SK-N-SH treated with all-trans-retinoic acid at 6 μM for 48 hours (cell line): ENCODE data around the gene FSTL1.

Experiments
- ATAC-seq: fragments of 200-7000 bp; cut with Tn5 transposase; 3 replicates; pipeline ENCODE4 v1.9.1; 2020; ENCODE audit warnings: mild to moderate bottlenecking, moderate library complexity
- ARNTL ChIP-seq: fragments of 450-650 bp; formaldehyde crosslinking; IDR thresholded peaks from 2 replicates; pipeline ENCODE4 v1.5.0; 2020; ENCODE audit warnings: low read depth, mild to moderate bottlenecking, moderate library complexity, borderline replicate concordance
- BACH2 ChIP-seq: fragments of 250-450 bp; sonication (Bioruptor Pico); IDR thresholded peaks from 2 replicates; pipeline ENCODE4 v1.9.0; 2021; ENCODE audit warnings: mild to moderate bottlenecking, borderline replicate concordance
- CSDC2 ChIP-seq: fragments of 250-450 bp; sonication (Bioruptor Pico); IDR thresholded peaks from 2 replicates; pipeline ENCODE4 v1.5.0; 2020; ENCODE audit warnings: mild to moderate bottlenecking, moderate library complexity
- ESRRG ChIP-seq: fragments of 250-450 bp; sonication (Bioruptor Pico); IDR thresholded peaks from 2 replicates; pipeline ENCODE4 v1.6.1; 2021; ENCODE audit warnings: mild to moderate bottlenecking
- GLIS3 ChIP-seq: fragments of 250-450 bp; sonication (Bioruptor Pico); IDR thresholded peaks from 2 replicates; pipeline ENCODE4 v1.5.0; 2020; ENCODE audit warnings: mild to moderate bottlenecking, moderate library complexity
- ISL1 ChIP-seq: fragments of 250-450 bp; sonication (Bioruptor Pico); IDR thresholded peaks from 2 replicates; pipeline ENCODE4 v2.1.2; 2022; ENCODE audit warnings: mild to moderate bottlenecking, moderate library complexity
- OSR1 ChIP-seq: fragments of 250-450 bp; sonication (Bioruptor Pico); IDR thresholded peaks from 2 replicates; pipeline ENCODE4 v1.8.0; 2022; ENCODE audit warnings: moderate library complexity, mild to moderate bottlenecking, inconsistent platforms
- PPARA ChIP-seq: fragments of 250-450 bp; sonication (Bioruptor Pico); IDR thresholded peaks from 2 replicates; pipeline ENCODE4 v1.5.0; 2020; ENCODE audit warnings: mild to moderate bottlenecking, borderline replicate concordance
- RARB ChIP-seq: fragments of 250-450 bp; sonication (Bioruptor Pico); IDR thresholded peaks from 2 replicates; pipeline ENCODE4 v1.8.0; 2021; ENCODE audit warnings: mild to moderate bottlenecking, moderate library complexity
- SNAI2 ChIP-seq: fragments of 250-450 bp; sonication (Bioruptor Pico); IDR thresholded peaks from 2 replicates; pipeline ENCODE4 v1.5.0; 2020; ENCODE audit warnings: mild to moderate bottlenecking, moderate library complexity
- TCF4 ChIP-seq: fragments of 250-450 bp; sonication (Bioruptor Pico); IDR thresholded peaks from 2 replicates; pipeline ENCODE4 v1.8.0; 2021; ENCODE audit warnings: mild to moderate bottlenecking, moderate library complexity, borderline replicate concordance
- TOX ChIP-seq: fragments of 250-450 bp; sonication (Bioruptor Pico); IDR thresholded peaks from 2 replicates; pipeline ENCODE4 v1.8.0; 2021; ENCODE audit warnings: mild to moderate bottlenecking, moderate library complexity, borderline replicate concordance
- ZC3H10 ChIP-seq: fragments of 250-450 bp; sonication (Bioruptor Pico); IDR thresholded peaks from 2 replicates; pipeline ENCODE4 v1.5.1; 2021; ENCODE audit warnings: mild to moderate bottlenecking, moderate library complexity
- ZFP3 ChIP-seq: fragments of 250-450 bp; sonication (Bioruptor Pico); IDR thresholded peaks from 2 replicates; pipeline ENCODE4 v1.5.0; 2020; ENCODE audit warnings: mild to moderate bottlenecking, moderate library complexity
- ZFP30 ChIP-seq: fragments of 450-650 bp; formaldehyde crosslinking; IDR thresholded peaks from 2 replicates; pipeline ENCODE4 v1.5.0; 2022; ENCODE audit warnings: mild to moderate bottlenecking, moderate library complexity
- ZNF565 ChIP-seq: fragments of 450-650 bp; formaldehyde crosslinking; conservative IDR thresholded peaks from 2 replicates; pipeline ENCODE4 v1.5.0; 2020; ENCODE audit warnings: low read depth, mild to moderate bottlenecking, moderate library complexity
- ZNF70 ChIP-seq: fragments of 450-650 bp; formaldehyde crosslinking; IDR thresholded peaks from 2 replicates; pipeline ENCODE4 v1.5.0; 2020; ENCODE audit warnings: mild to moderate bottlenecking, moderate library complexity
- ZNF8 ChIP-seq: fragments of 450-650 bp; formaldehyde crosslinking; IDR thresholded peaks from 2 replicates; pipeline ENCODE4 v1.5.0; 2020; ENCODE audit warnings: mild to moderate bottlenecking, moderate library complexity
- TF ChIP-seq, protein P1 (sequence below): fragments of 250-450 bp; sonication (Bioruptor Pico); IDR thresholded peaks from 2 replicates; pipeline ENCODE4 v1.5.1; 2021; ENCODE audit warnings: mild to moderate bottlenecking, moderate library complexity
- TF ChIP-seq, protein P2 (sequence below): fragments of 250-450 bp; sonication (Bioruptor Pico); IDR thresholded peaks from 2 replicates; pipeline ENCODE4 v1.5.1; 2020; ENCODE audit warnings: low read depth, mild to moderate bottlenecking, moderate library complexity
- TF ChIP-seq, protein P3 (sequence below): fragments of 250-450 bp; sonication (Bioruptor Pico); IDR thresholded peaks from 2 replicates; pipeline ENCODE4 v1.5.0; 2020; ENCODE audit warnings: mild to moderate bottlenecking, moderate library complexity
- TF ChIP-seq, protein P4 (sequence below): fragments of 250-450 bp; sonication (Bioruptor Pico); IDR thresholded peaks from 2 replicates; pipeline ENCODE4 v1.8.0; 2020; ENCODE audit warnings: mild to moderate bottlenecking, moderate library complexity, borderline replicate concordance
- TF ChIP-seq, protein P5 (sequence below): fragments of 250-450 bp; sonication (Bioruptor Pico); IDR thresholded peaks from 2 replicates; pipeline ENCODE4 v1.8.0; 2021; ENCODE audit warnings: low read depth, mild to moderate bottlenecking, moderate library complexity, borderline replicate concordance

The FSTL1 gene

DNA sequence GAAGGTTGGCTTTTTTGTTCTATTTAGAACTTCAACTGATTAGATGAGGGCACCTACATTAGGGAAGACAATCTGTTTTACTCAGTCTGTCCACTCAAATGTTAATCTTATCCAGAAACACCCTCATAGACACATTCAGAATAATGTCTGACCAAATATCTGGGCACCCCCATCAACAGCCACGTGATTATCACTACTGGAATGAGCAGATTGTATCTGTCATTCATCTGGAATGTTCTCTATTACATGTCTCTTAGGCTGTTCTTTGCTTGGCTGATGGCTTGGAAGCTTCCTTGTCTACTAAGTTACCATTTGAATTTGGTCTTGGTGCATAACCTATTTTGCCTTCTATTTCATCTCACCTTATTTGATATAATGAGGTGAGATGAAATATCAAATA, 86.0 kb downstream of the FSTL1 start:
- ATAC-seq: peak; percentile 49; the same call in 2 of the 3 replicates
- no peak for TF ChIP-seq ZC3H10 (CRISPR knock-in tag)
- no peak for TF ChIP-seq ZFP30 (CRISPR knock-in tag)
- TF ChIP-seq OSR1 (CRISPR knock-in tag): no peak
- TF ChIP-seq TOX: no peak
- TF ChIP-seq PPARA (CRISPR knock-in tag): no peak
- TF ChIP-seq, protein P1, sequence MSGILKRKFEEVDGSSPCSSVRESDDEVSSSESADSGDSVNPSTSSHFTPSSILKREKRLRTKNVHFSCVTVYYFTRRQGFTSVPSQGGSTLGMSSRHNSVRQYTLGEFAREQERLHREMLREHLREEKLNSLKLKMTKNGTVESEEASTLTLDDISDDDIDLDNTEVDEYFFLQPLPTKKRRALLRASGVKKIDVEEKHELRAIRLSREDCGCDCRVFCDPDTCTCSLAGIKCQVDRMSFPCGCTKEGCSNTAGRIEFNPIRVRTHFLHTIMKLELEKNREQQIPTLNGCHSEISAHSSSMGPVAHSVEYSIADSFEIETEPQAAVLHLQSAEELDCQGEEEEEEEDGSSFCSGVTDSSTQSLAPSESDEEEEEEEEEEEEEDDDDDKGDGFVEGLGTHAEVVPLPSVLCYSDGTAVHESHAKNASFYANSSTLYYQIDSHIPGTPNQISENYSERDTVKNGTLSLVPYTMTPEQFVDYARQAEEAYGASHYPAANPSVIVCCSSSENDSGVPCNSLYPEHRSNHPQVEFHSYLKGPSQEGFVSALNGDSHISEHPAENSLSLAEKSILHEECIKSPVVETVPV (CRISPR knock-in tag): no peak
- TF ChIP-seq ISL1 (CRISPR knock-in tag): no peak

DNA sequence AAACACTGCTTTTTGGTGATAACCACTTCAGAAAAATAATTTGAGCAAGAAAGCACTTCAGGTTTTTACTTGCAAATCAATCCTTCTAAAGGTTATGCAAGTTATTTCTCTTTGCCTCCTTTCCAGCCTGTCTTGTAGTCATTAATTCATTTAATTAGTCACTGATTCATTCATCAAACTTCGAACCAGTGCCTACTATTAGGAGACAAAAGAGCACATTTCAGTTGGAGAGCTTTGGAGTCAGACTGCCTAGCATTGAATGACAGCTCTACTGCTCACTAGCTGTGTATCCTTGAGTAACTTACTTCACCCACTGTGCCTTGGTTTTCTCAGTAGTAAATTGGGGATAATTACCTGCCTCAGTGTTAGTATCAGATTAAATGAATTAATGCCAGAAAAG, 86.7 kb downstream of the FSTL1 start:
- no peak for ATAC-seq
- TF ChIP-seq ARNTL (CRISPR knock-in tag) (no peak), RARB (no peak), ZC3H10 (CRISPR knock-in tag) (no peak), TOX (no peak), ZNF8 (CRISPR knock-in tag) (no peak), ZFP30 (CRISPR knock-in tag) (no peak), ZFP3 (CRISPR knock-in tag) (no peak), ISL1 (CRISPR knock-in tag) (no peak), ZNF565 (CRISPR knock-in tag) (no peak), PPARA (CRISPR knock-in tag) (no peak), GLIS3 (no peak)
- TF ChIP-seq, protein P2, sequence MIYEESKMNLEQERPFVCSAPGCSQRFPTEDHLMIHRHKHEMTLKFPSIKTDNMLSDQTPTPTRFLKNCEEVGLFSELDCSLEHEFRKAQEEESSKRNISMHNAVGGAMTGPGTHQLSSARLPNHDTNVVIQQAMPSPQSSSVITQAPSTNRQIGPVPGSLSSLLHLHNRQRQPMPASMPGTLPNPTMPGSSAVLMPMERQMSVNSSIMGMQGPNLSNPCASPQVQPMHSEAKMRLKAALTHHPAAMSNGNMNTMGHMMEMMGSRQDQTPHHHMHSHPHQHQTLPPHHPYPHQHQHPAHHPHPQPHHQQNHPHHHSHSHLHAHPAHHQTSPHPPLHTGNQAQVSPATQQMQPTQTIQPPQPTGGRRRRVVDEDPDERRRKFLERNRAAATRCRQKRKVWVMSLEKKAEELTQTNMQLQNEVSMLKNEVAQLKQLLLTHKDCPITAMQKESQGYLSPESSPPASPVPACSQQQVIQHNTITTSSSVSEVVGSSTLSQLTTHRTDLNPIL: no peak
- TF ChIP-seq, protein P1 (CRISPR knock-in tag): no peak
- TF ChIP-seq, protein P3, sequence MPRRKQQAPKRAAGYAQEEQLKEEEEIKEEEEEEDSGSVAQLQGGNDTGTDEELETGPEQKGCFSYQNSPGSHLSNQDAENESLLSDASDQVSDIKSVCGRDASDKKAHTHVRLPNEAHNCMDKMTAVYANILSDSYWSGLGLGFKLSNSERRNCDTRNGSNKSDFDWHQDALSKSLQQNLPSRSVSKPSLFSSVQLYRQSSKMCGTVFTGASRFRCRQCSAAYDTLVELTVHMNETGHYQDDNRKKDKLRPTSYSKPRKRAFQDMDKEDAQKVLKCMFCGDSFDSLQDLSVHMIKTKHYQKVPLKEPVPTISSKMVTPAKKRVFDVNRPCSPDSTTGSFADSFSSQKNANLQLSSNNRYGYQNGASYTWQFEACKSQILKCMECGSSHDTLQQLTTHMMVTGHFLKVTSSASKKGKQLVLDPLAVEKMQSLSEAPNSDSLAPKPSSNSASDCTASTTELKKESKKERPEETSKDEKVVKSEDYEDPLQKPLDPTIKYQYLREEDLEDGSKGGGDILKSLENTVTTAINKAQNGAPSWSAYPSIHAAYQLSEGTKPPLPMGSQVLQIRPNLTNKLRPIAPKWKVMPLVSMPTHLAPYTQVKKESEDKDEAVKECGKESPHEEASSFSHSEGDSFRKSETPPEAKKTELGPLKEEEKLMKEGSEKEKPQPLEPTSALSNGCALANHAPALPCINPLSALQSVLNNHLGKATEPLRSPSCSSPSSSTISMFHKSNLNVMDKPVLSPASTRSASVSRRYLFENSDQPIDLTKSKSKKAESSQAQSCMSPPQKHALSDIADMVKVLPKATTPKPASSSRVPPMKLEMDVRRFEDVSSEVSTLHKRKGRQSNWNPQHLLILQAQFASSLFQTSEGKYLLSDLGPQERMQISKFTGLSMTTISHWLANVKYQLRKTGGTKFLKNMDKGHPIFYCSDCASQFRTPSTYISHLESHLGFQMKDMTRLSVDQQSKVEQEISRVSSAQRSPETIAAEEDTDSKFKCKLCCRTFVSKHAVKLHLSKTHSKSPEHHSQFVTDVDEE (CRISPR knock-in tag): no peak

DNA sequence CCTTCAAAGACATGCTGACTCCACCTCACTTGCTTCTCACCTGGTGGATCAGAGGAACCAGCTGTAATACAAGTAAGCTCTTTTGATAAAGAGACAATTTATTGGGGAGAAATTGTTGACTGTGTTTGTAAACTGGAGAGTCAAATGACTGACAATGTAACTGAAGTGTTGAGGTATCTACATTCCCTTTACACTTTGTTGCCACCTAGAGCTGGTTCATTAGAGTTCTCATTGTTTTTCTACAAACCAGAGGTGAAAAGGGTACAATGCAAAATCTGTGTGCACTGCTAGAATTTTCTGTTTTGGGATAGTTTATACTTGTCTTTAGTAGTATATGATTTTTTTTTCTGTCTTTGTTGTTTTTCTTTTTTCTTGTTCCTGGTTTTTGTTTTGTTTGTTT, 93.0 kb downstream of the FSTL1 start:
- TF ChIP-seq ZFP3 (CRISPR knock-in tag) (no peak), TCF4 (CRISPR knock-in tag) (no peak), BACH2 (CRISPR knock-in tag) (no peak), RARB (no peak), ESRRG (no peak), TOX (no peak), PPARA (CRISPR knock-in tag) (no peak), GLIS3 (no peak), OSR1 (CRISPR knock-in tag) (no peak), ZNF70 (CRISPR knock-in tag) (no peak), ISL1 (CRISPR knock-in tag) (no peak), SNAI2 (CRISPR knock-in tag) (no peak), ZFP30 (CRISPR knock-in tag) (no peak), CSDC2 (CRISPR knock-in tag) (no peak)
- TF ChIP-seq, protein P2: no peak
- TF ChIP-seq, protein P4, sequence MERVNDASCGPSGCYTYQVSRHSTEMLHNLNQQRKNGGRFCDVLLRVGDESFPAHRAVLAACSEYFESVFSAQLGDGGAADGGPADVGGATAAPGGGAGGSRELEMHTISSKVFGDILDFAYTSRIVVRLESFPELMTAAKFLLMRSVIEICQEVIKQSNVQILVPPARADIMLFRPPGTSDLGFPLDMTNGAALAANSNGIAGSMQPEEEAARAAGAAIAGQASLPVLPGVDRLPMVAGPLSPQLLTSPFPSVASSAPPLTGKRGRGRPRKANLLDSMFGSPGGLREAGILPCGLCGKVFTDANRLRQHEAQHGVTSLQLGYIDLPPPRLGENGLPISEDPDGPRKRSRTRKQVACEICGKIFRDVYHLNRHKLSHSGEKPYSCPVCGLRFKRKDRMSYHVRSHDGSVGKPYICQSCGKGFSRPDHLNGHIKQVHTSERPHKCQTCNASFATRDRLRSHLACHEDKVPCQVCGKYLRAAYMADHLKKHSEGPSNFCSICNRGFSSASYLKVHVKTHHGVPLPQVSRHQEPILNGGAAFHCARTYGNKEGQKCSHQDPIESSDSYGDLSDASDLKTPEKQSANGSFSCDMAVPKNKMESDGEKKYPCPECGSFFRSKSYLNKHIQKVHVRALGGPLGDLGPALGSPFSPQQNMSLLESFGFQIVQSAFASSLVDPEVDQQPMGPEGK (CRISPR knock-in tag): no peak
- TF ChIP-seq, protein P5, sequence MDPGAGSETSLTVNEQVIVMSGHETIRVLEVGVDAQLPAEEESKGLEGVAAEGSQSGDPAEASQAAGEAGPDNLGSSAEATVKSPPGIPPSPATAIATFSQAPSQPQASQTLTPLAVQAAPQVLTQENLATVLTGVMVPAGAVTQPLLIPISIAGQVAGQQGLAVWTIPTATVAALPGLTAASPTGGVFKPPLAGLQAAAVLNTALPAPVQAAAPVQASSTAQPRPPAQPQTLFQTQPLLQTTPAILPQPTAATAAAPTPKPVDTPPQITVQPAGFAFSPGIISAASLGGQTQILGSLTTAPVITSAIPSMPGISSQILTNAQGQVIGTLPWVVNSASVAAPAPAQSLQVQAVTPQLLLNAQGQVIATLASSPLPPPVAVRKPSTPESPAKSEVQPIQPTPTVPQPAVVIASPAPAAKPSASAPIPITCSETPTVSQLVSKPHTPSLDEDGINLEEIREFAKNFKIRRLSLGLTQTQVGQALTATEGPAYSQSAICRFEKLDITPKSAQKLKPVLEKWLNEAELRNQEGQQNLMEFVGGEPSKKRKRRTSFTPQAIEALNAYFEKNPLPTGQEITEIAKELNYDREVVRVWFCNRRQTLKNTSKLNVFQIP (CRISPR knock-in tag): no peak
- TF ChIP-seq, protein P3 (CRISPR knock-in tag): no peak
- ATAC-seq: no peak
